Effector memory CD8-positive, alpha-beta T cell (primary cell): ENCODE data around the gene NFATC1.
A peak's percentile ranks its signal among the peaks of the same experiment; 100 is the strongest.
"Not testable (repeated sequence)": the region's sequence is repeated elsewhere in the genome, so short reads cannot be mapped to it uniquely, and the experiment has no call there.

Source experiments
- ATAC-seq: fragments of 150-1000 bp; cut with Tn5 transposase; replicated peaks from 2 replicates; pipeline ENCODE4 v1.10.0; 2021; ENCODE audit warnings: mild to moderate bottlenecking, moderate library complexity
- DNase-seq, 3 experiments: peaks; one replicate each; pipeline ENCODE4 v3.0.0; 2021
- H3K27ac Mint-ChIP-seq, 2 donors: one replicate each; pipeline ENCODE4 v1.8.0; 2022; ENCODE audit warnings: mild to moderate bottlenecking in 2 of 2, mixed read lengths in 2 of 2, moderate library complexity in 2 of 2
- H3K27me3 Mint-ChIP-seq, 2 donors: one replicate each; pipeline ENCODE4 v1.8.0; 2022; ENCODE audit warnings: mixed read lengths in 2 of 2
- H3K36me3 Mint-ChIP-seq: one replicate; pipeline ENCODE4 v1.8.0; 2022; ENCODE audit warnings: mild to moderate bottlenecking, moderate library complexity, mixed read lengths; ENCODE audit not compliant: insufficient read depth
- H3K4me1 Mint-ChIP-seq, 2 donors: one replicate each; pipeline ENCODE4 v1.8.0; 2022; ENCODE audit warnings: low read depth in 2 of 2, mixed read lengths in 2 of 2
- H3K4me3 Mint-ChIP-seq, 2 donors: one replicate each; pipeline ENCODE4 v1.8.0; 2022; ENCODE audit warnings: mild to moderate bottlenecking in 2 of 2, mixed read lengths in 2 of 2, moderate library complexity in 2 of 2
- H3K9me3 Mint-ChIP-seq, 2 donors: one replicate each; pipeline ENCODE4 v1.8.0; 2022; ENCODE audit warnings: mixed read lengths in 2 of 2

Gene NFATC1

GRCh38 chr18:79367480-79367879 lies 28.2 kb upstream of the NFATC1 start:
- Mint-ChIP-seq H3K9me3 (no peaks in the 10 kb centered on the region), H3K4me3 (peak overlapping the region in 1 of 2 donors; percentile 22), H3K27ac (no peak overlapping the region), H3K27me3 (no peaks in the 10 kb centered on the region), H3K36me3 (peaks cover 15% of the 10 kb centered on the region), H3K4me1 (peaks cover 12 to 14% of the 10 kb centered on the region in 2 donors)
- no peak for DNase-seq
- ATAC-seq = no peak

- Mint-ChIP-seq H3K4me1 (peaks cover 12 to 14% of the 10 kb centered on the region in 2 donors), H3K36me3 (peaks cover 13% of the 10 kb centered on the region), H3K9me3 (no peaks in the 10 kb centered on the region), H3K27me3 (no peaks in the 10 kb centered on the region), H3K27ac (no peak overlapping the region), H3K4me3 (no peak overlapping the region)
- no peak for DNase-seq
- ATAC-seq = no peak
Measured at GRCh38 chr18:79367989-79368388, 27.7 kb upstream of the NFATC1 start.

GRCh38 chr18:79368681-79369080 lies 27.0 kb upstream of the NFATC1 start:
- peak overlapping the region in 1 of 2 donors; percentile 27 for H3K4me3 Mint-ChIP-seq
- peaks cover 12 to 14% of the 10 kb centered on the region in 2 donors for H3K4me1 Mint-ChIP-seq
- ATAC-seq (peak; percentile 73), DNase-seq (no peak)
- H3K27me3 Mint-ChIP-seq = no peaks in the 10 kb centered on the region
- peak overlapping the region in 1 of 2 donors; percentile 84 for H3K27ac Mint-ChIP-seq
- peaks cover 9% of the 10 kb centered on the region for H3K36me3 Mint-ChIP-seq
- H3K9me3 Mint-ChIP-seq = no peaks in the 10 kb centered on the region

- H3K27me3 Mint-ChIP-seq = no peaks in the 10 kb centered on the region
- peak overlapping the region; percentile 74 to 83 for H3K27ac Mint-ChIP-seq
- H3K9me3 Mint-ChIP-seq = no peaks in the 10 kb centered on the region
- H3K36me3 Mint-ChIP-seq = peaks cover 6% of the 10 kb centered on the region
- DNase-seq = no peak
- ATAC-seq = peak; percentile 74
- peaks cover 12 to 14% of the 10 kb centered on the region in 2 donors for H3K4me1 Mint-ChIP-seq
- no peak overlapping the region for H3K4me3 Mint-ChIP-seq
Measured at GRCh38 chr18:79371561-79372121, 24.1 kb upstream of the NFATC1 start.

- H3K9me3 Mint-ChIP-seq = no peaks in the 10 kb centered on the region
- peaks cover 12 to 14% of the 10 kb centered on the region in 2 donors for H3K4me1 Mint-ChIP-seq
- ATAC-seq = no peak
- H3K27ac Mint-ChIP-seq = peak overlapping the region in 1 of 2 donors; percentile 74
- peaks cover 10% of the 10 kb centered on the region for H3K36me3 Mint-ChIP-seq
- H3K27me3 Mint-ChIP-seq = no peaks in the 10 kb centered on the region
- DNase-seq = no peak
- no peak overlapping the region for H3K4me3 Mint-ChIP-seq
Measured at GRCh38 chr18:79372461-79372860, 23.3 kb upstream of the NFATC1 start.

GRCh38 chr18:79372991-79373390 lies 22.7 kb upstream of the NFATC1 start:
- ATAC-seq (no peak), DNase-seq (no peak)
- no peak overlapping the region for H3K4me3 Mint-ChIP-seq
- H3K9me3 Mint-ChIP-seq = no peaks in the 10 kb centered on the region
- peaks cover 12% of the 10 kb centered on the region in 2 donors for H3K4me1 Mint-ChIP-seq
- H3K27me3 Mint-ChIP-seq = no peaks in the 10 kb centered on the region
- H3K36me3 Mint-ChIP-seq = peaks cover 12% of the 10 kb centered on the region
- peak overlapping the region in 1 of 2 donors; percentile 22 for H3K27ac Mint-ChIP-seq

- peaks cover 10 to 12% of the 10 kb centered on the region in 2 donors for H3K4me1 Mint-ChIP-seq
Measured at GRCh38 chr18:79373736-79374135, 22.0 kb upstream of the NFATC1 start.

GRCh38 chr18:79374408-79375171 lies 21.1 kb upstream of the NFATC1 start:
- DNase-seq = no peak
- Mint-ChIP-seq H3K27me3 (no peaks in the 10 kb centered on the region), H3K27ac (peak overlapping the region in 1 of 2 donors; percentile 41), H3K4me3 (no peak overlapping the region), H3K9me3 (no peaks in the 10 kb centered on the region), H3K36me3 (peaks cover 13% of the 10 kb centered on the region), H3K4me1 (peaks cover 12 to 14% of the 10 kb centered on the region in 2 donors)
- no peak for ATAC-seq

More at GRCh38 chr18:79373736-79374135, 22.0 kb upstream of the NFATC1 start:
- ATAC-seq = no peak
- Mint-ChIP-seq H3K9me3 (no peaks in the 10 kb centered on the region), H3K36me3 (peaks cover 13% of the 10 kb centered on the region), H3K27me3 (no peaks in the 10 kb centered on the region), H3K4me3 (no peak overlapping the region), H3K27ac (peak overlapping the region in 1 of 2 donors; percentile 78)
- no peak for DNase-seq

- Mint-ChIP-seq H3K9me3 (no peaks in the 10 kb centered on the region), H3K27me3 (no peaks in the 10 kb centered on the region), H3K4me1 (peaks cover 6 to 14% of the 10 kb centered on the region in 2 donors), H3K4me3 (no peak overlapping the region), H3K27ac (peak overlapping the region; percentile 24 to 41), H3K36me3 (peaks cover 16% of the 10 kb centered on the region)
- ATAC-seq (no peak), DNase-seq (no peak)
Measured at GRCh38 chr18:79375441-79376154, 20.1 kb upstream of the NFATC1 start.

- H3K9me3 Mint-ChIP-seq, H3K4me3 Mint-ChIP-seq, H3K27me3 Mint-ChIP-seq, H3K27ac Mint-ChIP-seq, ATAC-seq, DNase-seq: not testable (repeated sequence)
- peaks cover 2 to 13% of the 10 kb centered on the region in 2 donors for H3K4me1 Mint-ChIP-seq
- H3K36me3 Mint-ChIP-seq = peaks cover 16% of the 10 kb centered on the region
Measured at GRCh38 chr18:79376661-79377060, 19.1 kb upstream of the NFATC1 start.

- no peaks in the 10 kb centered on the region for H3K27me3 Mint-ChIP-seq
Measured at GRCh38 chr18:79377187-79377891, 18.4 kb upstream of the NFATC1 start.

GRCh38 chr18:79378536-79379250 lies 17.0 kb upstream of the NFATC1 start:
- ATAC-seq = peak; percentile 96
- H3K27ac Mint-ChIP-seq = peak overlapping the region in 1 of 2 donors; percentile 17
- H3K4me1 Mint-ChIP-seq = peaks cover 0 to 9% of the 10 kb centered on the region in 2 donors
- H3K9me3 Mint-ChIP-seq = no peaks in the 10 kb centered on the region
- peak; percentile 79 to 85 (median 83) for DNase-seq
- H3K4me3 Mint-ChIP-seq = peak overlapping the region in 1 of 2 donors; percentile 8
- H3K27me3 Mint-ChIP-seq = no peaks in the 10 kb centered on the region
- H3K36me3 Mint-ChIP-seq = peaks cover 19% of the 10 kb centered on the region

More at GRCh38 chr18:79377187-79377891, 18.4 kb upstream of the NFATC1 start:
- Mint-ChIP-seq H3K27ac (no peak overlapping the region), H3K4me1 (peaks cover 0 to 9% of the 10 kb centered on the region in 2 donors), H3K9me3 (no peaks in the 10 kb centered on the region), H3K36me3 (peaks cover 17% of the 10 kb centered on the region), H3K4me3 (no peak overlapping the region)
- ATAC-seq (no peak), DNase-seq (no peak)
